ENCODE results near the gene DSP.

Gene DSP

DNA sequence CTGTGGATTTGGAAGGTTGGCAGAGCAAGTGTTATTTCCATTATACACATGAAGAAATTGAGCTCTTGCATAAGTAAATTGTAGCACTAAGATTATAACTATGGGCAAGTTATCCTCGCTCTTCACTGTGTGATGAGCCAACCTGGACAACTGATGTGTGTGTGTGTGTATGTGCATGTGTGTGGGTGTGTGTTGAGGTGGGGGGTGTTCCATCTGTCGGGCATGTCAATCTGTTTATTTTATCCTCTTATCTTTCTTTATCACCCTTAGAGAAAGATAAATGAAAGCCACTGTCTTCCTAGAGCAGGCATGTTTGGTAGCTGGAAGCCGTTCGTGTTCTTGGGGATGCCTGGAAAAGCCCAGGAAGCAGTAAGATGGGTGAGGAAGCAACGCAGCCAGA, 3.0 kb upstream of the DSP start:
- no peak for DNase-seq (ENCODE audit: low read depth in 2 of 2)

DNA sequence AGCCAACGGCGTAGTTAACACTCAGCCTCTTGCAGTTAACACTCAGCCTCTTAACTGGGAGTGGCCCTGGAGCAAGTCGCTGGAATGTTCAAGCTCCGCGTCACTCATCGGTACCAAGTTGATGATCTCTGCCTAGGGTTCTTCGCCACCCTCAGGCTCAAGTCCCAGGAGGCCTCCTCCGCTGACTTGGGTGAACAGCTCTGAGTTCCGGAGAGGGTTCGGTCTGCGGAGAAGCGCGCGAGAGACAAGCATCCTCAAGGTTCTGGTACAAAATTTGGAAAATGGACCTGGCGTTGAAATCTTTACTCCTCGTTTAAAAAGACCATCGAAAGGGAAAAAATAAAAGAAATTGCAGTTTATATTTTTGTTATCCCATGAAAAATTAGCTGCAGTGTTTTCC, 876 bp upstream of the DSP start:
- DNase-seq (ENCODE audit: low read depth in 2 of 2), result no peak

DNA sequence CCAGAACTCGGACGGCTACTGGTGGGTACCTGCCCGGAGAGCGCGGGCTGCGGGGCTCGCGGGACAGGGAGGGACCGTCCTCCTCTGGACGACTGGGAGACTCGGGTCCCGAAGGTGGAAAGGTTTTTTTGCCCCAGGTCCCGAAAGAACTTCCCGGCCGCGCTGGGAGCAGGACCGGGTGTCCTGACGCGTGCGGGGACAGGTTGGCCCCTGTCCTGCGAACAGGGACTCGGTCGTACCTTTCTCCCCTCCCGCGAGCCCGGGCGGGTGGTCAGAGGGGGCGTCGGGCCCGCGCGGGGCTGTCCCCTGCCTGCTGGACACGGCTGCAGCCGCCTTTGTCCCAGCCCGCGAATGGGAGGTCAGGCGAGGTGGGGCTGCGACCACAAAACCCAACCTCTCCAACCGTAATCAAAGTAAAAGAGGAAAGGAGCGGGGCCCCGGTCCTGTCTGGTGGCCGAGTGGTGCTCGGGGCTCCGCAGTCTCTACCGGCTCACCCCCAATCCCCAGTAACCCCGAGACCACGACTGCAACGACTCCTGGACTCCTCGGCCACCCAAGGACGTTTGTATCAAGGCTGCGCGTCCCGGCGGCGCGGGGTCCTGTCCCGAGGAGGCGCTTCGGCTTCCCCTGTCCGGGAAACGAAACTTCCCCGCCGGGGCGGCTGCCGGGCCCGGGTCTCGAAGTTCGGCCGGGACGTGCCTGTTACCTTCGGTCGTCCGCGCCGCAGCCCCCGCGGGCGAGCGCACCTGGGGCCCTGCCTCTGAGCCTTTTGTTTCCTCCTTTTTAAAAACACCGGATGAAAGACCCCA, 798 bp downstream of the DSP start:
- DNase-seq (ENCODE audit: low read depth in 2 of 2), result no peak

DNA sequence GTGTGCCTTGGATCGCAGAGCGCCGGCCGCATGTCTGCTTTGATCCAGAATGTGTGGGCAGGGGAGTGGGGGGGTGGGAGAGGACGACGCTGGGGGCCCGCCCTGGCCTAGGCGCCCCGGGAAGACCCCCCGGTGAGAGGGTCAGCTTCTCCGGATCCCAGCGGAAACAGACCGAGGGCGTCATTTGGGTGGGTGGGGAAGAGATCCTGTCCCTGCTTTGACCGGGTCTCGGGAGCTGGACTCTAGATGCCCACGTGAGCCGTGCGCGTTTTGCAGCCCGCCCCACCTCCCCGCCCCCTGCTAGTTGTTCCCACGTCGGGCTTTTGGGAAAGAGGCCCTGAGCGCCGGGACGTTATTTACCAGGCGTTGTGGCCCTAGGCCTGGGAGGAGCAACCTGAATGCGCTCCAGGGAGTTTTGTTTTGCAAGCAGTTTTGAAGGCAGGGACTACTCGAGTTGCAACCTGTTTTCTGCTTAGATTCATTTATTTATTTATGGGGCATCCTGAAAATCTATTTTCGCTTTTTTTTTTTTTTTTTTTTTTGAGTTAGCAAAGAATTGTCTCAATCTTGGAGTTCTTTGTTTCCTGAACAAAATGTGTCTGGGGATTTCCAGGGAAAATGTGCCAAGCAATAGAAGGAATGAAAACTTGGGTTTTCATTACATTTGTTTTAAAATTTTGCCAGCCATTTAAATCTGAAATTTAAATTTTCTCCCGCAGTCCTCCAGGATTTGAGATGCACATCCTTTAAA, 1.6 kb downstream of the DSP start:
- DNase-seq (ENCODE audit: low read depth in 2 of 2), result no peak

DNA sequence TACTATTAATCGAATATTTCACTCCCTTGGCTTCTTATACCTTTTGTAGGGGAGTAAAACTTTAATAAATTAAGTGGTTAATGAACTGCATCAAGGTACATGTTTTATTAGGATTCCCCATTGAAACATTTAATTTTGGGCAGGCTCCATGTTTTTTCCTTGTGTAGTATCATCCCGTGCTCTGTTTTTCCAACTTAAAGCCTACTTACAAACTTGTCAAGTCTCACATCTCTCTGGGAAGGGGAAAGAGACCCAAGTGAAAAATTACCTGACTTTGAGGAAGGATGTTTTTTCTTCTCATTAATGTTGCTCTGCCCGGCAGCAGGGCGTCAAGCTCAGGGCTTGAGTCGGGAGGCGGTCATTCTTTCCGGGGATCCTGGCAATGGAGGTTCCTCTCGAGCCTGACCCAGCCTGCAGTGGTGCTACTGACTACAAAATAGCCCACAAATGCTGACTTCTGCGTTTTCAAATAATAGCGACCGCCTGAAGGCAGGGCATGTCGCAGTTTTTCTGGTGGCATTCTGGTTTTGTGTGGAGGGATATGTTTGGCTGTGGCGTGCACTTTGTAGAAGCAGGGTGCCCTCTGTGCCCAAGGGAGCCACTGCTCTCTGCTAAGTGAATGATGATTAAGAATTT, 2.4 kb downstream of the DSP start:
- no peak for DNase-seq (ENCODE audit: low read depth in 2 of 2)

DNA sequence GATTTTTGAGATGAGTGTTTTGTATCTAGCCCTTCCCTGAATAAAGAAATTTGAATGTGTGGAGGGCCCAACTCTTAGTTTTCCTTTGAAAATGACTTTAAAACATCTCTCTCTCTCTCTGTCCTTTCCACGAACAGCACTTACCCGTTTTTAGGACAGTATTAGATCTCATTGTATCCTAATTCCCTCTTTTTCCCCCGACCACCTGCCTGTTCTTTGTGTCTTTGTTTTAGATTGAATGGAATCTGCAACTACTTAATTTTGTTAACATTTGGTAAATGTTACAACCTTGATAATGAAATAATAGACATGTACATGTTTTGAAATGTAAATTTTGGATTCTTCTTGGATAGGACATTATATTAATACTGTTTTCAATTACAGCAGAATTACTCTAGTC, 3.1 kb downstream of the DSP start:
- DNase-seq (ENCODE audit: low read depth in 2 of 2), result no peak

DNA sequence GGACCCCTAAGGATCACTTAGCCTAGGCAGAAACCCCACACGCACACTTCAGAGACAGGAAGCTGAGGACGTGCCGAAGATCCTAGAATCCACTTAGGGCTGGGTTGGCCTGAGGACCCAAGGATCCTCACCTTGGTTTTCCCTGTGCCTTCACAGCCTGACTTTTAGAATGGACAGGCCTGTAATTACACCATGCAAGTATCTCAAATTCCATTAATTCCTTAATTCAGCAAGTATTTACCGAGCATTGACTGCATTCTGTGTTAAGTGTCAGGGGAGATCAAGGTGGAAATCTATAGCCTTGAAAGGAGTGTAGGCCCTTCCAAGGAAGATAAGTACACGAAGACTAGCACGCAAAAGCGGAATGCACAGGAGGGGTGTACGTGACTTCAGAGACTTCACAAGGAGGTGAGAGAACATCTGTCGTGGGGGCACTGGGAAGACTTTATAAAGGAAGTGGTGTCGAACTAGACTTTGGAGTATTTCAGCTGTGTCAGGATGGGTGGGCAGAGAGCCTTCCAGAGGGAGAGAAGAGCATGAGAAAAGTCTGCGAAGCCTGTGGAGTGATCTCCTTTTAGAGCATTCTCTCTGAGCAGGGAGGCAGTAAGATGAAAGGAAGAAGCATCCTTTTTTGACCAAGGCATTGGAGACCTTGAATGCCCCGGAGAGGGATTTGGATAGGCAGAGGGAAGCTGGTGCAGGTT, 4.0 kb downstream of the DSP start:
- DNase-seq (ENCODE audit: low read depth in 2 of 2), result no peak

DNA sequence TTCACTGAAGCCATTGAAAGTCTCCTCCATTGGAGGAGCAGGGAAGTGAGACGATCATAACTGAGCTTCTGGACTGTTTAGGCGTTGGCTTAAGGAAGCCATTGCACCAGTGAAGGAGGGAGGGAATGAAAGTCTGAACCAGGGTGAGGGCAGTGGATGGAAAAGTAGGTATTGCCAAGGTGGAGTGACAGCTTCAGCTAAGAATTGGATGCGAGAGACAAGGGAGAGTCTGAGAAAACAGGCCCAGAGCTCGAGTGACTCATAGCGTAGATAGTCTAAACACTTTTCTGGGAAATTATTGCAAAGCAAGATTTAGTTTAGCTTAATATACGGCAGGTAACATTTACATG, 4.5 kb downstream of the DSP start:
- DNase-seq (ENCODE audit: low read depth in 2 of 2), result no peak

DNA sequence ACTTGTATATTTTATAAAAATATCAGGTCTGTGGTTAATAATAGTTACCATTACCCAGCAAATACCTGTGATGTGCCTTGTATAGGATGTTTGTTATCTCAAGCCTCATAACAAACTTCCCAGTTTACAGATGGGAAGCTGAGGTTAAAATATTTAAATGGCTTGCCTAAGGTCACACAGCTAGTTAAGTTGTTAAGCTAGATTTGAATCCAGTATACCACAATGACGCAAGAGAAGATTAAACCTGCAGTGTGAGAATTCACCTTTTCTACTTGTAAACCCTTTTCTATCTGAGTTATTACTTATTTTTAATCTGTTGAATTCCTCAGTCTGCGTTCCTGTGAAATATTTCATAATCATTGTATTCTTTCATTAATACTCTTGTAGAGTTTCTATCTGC, 4.9 kb downstream of the DSP start:
- no peak for DNase-seq (ENCODE audit: low read depth in 2 of 2)

DNA sequence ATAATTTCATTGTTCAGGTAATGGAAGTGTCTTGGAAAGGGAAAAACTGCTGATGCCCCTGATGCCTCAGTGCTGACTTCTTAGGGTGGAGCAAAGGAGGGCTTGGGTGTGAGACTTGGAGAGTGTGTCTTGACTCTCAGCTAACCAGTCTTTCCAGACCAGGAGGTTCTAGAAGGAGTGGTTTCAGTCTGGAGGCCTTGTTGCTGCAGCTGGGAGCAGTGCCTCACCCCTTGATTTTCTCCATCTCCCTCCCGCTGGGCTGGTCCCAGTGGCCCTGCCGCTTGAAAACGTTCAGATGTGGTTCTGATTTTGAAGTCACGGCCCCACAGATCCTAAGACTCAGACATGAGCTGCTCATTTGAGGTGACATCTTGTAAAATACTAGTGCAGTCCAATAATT, 5.4 kb downstream of the DSP start:
- DNase-seq (ENCODE audit: low read depth in 2 of 2), result no peak

DNA sequence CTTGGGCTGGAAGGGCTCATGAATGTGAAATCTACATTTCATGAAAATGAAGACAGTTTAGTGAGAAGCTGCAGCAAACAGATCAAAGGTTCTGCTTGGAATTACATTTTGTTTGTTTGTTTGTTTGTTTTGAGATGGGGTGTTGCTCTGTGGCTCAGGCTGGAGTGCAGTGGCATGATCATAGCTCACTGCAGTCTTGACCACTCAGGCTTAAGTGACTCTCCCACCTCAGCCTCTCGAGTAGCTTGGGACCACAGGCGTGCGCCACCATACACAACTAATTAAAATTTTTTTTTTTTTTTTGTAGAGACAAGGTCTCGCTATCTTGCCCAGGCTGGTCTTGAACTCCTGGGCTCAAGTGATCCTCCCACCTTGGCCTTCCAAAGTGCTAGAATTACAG, 5.8 kb downstream of the DSP start:
- no peak for DNase-seq (ENCODE audit: low read depth in 2 of 2)

DNA sequence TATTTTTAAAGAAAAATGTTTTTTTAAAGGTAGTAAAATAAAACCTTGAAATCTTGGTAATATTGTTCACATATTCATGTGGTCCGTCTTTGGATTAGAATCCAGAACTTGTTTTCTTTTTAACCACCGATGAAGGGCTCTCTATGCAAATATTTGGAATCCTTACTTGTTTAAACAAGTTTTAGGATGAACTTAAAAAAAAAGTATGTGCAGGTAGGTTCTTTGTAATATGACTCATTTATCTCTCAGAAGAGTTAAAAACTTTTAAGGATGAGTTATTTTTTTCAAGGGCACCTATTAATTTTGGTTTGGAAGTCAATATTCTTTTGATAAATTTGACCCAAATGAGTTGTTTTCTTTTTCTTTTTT, 8.9 kb downstream of the DSP start:
- no peak for DNase-seq (ENCODE audit: low read depth in 2 of 2)

DNA sequence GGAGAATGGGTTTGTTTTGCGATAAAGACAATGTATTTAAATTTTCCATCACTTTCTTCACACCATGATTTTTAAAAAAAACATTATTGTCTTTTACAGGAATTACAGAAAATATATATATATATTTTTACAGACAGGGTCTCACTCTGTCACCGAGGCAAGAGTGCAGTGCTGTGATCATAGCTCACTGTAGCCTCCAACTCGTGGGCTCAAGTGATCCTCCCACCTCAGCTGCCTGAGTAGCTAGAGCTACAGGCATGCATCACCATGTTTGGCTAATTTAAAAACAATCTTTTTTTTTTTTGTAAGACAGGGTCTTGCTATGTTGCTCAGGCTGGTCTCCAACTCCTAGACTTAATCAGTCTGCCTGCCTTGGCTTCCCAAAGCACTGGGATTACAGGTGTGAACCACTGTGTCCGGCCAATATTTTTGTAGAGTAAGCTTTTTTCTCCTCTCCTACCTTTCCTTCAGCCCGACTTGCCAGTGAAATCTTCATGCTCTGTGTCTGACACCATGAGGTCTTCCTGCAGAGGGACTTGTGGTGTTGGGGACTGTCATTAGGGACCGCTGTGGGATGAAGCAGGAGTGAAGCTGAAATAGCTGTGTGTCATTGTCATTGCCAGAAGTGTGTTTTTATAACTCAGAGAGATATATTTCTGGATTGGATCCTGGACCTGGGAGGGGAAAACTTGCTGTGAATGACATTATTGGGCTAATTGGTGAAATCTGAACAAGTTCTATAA, 13.2 kb downstream of the DSP start:
- no peak for DNase-seq (ENCODE audit: low read depth in 2 of 2)

DNA sequence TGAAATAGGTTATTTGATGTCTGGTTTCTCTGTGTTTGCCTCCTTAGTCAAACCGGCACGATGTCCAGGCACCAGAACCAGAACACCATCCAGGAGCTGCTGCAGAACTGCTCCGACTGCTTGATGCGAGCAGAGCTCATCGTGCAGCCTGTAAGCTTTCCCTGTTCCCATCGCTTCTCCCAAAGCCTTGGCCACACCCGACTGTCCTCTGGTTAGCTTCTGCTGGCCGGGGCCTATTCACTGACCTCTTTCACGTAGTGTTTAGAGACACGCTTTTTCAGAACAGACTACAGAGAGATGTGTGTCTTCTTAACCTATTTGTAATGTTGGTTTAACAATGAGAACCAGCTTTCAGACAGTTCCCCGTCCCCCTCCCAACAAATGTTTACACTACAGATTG, 14.2 kb downstream of the DSP start:
- DNase-seq (ENCODE audit: low read depth in 2 of 2), result no peak

DNA sequence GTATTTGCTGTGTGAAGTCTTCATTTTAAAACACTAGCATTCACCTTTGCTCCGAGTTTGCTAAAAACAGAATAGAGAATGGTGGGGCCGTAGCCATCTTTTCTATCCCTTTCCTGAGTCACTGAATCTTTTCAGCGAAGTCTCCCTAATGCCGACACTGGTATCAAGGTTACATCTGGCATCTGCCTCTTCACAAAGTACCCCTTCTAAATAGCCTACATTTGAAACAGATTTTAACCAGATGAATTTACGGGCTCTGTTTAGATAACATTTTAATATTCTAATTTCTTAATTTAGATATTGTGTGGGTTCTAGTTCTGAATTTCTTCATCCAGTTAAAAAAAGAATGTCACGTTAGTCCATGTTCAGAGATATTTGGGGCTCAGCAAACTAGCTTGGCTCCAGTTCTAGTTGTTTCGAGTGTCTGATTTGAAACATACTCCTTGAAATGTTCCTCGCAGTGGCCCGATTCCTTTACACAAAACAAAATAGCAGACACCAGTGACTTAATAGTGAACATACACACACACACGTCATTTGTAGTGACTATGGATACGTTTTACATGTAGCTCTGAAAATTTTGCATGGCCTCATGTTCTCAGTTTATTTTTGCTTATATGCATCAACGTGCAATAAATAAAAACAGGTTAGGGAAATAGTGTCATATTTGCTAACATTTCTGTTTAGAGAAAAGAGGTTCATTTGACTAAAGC, 15.1 kb downstream of the DSP start:
- no peak for DNase-seq (ENCODE audit: low read depth in 2 of 2)

DNA sequence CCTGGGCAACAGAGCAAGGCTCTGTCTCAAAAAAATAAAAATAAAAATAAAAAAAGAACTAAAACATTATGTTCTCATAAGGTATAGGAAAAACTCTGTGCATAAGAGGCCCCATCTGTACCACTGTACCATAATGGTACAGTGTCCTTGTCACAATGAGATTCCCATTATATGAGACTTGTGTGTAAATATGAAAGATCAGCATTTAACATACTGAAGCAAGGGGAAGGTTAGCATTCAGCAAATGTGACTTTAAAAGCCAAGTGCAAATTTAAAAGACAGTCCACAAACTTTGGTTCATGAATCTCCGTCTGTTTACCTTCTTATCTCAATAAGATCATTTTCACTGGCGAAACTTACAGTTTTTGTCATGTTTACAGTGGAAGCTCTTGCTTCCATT, 16.2 kb downstream of the DSP start:
- no peak for DNase-seq (ENCODE audit: low read depth in 2 of 2)

DNA sequence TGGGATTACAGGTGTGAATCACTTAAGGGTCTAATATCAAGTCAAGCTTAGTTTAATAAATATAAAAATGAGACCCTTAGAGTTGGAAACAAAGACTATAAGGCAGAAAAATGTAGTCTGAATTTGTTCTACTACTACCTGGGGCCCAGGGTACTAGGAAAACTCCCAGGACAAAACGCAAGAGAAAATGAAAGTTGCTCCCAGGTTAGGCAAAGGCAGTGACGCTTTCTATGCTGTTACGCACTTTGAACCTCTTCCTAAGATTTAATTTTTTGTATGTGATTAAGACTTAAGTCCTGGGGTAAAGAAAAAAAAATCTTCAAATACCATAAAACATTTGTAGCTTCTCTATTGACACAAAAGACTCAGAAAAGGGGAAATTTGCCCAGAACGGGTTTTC, 17.3 kb downstream of the DSP start:
- no peak for DNase-seq (ENCODE audit: low read depth in 2 of 2)

DNA sequence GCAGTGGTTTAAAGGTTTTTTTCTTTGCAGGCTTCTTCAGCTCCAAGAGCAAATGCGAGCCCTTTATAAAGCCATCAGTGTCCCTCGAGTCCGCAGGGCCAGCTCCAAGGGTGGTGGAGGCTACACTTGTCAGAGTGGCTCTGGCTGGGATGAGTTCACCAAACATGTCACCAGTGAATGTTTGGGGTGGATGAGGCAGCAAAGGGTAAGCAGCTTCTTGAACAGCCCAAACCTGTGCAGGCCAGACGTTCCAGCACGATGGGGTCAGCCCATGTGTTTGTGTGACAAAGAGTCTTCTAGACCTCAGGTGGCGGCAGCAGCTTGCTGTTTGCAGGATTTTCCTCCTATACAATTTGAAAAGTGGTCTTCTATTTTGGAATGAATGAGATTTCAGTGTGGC, 17.7 kb downstream of the DSP start:
- no peak for DNase-seq (ENCODE audit: low read depth in 2 of 2)

DNA sequence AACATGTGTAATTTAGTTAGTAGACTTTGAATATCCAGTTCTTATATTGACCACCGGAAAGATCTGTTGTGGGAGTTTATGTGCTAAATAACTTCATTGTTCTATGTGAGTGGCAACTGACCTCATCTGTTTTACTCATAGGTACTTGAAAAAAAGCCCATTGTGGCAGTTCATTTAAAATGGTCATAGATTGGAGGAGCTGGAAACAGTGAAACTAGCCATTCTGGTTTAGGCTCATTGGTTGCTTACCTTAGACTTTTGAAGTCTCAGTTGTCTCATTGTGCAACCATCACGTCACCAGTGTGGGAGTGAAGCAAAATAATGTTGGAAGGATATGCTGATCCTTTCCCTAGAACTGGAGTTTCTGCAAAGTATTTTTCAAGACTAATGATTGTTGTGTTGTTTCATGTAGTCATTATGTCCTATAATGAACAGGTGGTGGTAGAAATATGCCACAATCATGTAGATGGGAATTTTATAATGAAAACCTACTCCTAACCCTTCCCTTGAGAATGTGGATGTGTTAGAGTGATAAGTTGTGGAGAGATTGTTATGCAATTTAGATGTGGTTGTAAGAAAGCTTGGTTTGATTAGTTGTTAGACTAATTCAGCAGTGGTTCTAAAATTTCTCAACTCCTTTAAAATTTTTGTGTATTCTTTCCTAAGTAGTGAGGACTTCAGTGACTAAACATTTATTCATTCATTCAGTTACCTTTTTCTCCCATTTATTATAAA, 18.3 kb downstream of the DSP start:
- DNase-seq (ENCODE audit: low read depth in 2 of 2), result no peak

DNA sequence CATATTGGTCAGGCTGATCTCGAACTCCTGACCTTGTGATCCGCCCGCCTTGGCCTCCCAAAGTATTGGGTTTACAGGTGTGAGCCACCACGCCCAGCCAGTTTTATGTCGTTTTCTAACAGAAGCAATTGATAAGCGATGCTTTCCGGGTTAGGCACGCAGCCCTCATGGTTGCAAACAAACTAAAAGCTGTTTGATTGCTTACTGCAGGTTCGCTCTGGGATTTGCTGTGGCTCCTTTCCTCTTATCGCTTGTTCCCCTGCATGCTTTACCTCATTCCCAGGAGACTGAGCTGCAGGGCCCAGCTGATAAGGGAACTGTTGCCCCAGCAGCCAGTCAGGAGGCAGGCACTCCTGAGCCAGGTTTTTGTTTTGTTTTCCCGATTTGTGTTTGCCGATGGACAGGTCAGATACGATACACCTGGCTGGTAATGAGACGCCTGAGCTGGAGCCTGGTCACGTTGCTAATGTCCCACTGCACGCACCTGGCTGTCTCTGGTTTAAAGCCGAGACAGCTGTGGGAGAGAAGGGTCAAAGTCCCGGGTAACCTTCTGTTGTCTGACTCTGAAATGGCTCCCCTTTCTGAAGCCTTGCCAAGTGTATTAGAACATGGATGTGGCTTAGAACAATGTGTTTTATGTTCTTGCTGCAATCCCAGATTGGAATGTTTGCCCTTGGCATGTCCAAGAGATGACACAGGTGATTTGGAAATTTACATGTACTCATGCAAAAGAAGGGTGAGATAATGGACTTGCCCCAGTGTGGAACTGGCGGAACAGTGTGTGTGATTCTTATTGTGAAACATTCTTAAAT, 19.9 kb downstream of the DSP start:
- DNase-seq (ENCODE audit: low read depth in 2 of 2), result no peak
